Left lung (tissue), 10 donors: Measurements from ENCODE around the gene F13A1. TPM values are rescaled to one million over a fixed set of nuclear protein-coding genes. Genes with fewer than 3 reads are reported as not detected.
A peak's percentile ranks its signal among the peaks of the same experiment; 100 is the strongest.

Experiments
- ATAC-seq: fragments of 200-7000 bp; cut with Tn5 transposase; one replicate; pipeline ENCODE4 v1.9.1; 2020; ENCODE audit warnings: moderate library complexity
- DNase-seq, 4 donors: peaks; one replicate each; pipeline ENCODE4 v3.0.0-alpha.2; 2013 to 2020
- H3K27ac ChIP-seq, 2 donors: fragments of 200-600 bp; sonication (generic) in 1 of 2; one replicate each; pipeline versions ENCODE4 v1.5.0 to v1.8.0; 2020 to 2021
- H3K27me3 ChIP-seq, 2 donors: fragments of 200-600 bp; sonication (generic) in 1 of 2; one replicate each; pipeline versions ENCODE4 v1.5.0 to v1.8.0; 2020 to 2021
- H3K36me3 ChIP-seq, 2 donors: fragments of 200-600 bp; sonication (generic) in 1 of 2; one replicate each; pipeline versions ENCODE4 v1.5.0 to v1.8.0; 2020 to 2021
- H3K4me1 ChIP-seq, 2 donors: fragments of 200-600 bp; one replicate each; pipeline ENCODE4 v1.8.0; 2021
- H3K4me3 ChIP-seq, 2 donors: fragments of 200-600 bp; sonication (generic) in 1 of 2; one replicate each; pipeline versions ENCODE4 v1.5.0 to v1.8.0; 2020 to 2021; ENCODE audit warnings: mild to moderate bottlenecking in 1 of 2
- H3K9me3 ChIP-seq, 2 donors: fragments of 200-600 bp; sonication (generic) in 1 of 2; one replicate each; pipeline versions ENCODE4 v1.5.0 to v1.8.0; 2020 to 2021
- CTCF ChIP-seq, 2 donors: fragments of 200-600 bp; sonication (generic) in 1 of 2; IDR thresholded peaks; one replicate each; pipeline versions ENCODE4 v1.5.0 to v1.8.0; 2021; ENCODE audit warnings: antibody characterized with exemption in 2 of 2
- intact Hi-C, 2 donors: fragments of 100-400 bp; cut with DNase I; formaldehyde crosslinking; loops; one replicate each; pipeline versions ENCODE4 v1.11.2 to v1.14.2; 2022
- polyA plus RNA-seq, 6 donors: library from polyadenylated mRNA; unstranded; fragments of 120-200 nt; gene quantifications; one replicate each; pipeline ENCODE4 v1.2.1, GENCODE V29; 2013; ENCODE audit not compliant: insufficient read length in 6 of 6
- total RNA-seq, 2 donors: library from RNA; stranded (reverse); fragmentation: NEBNext Ultra II Directional; extraction: Animal tissue kit (Norgen Biotek cat#: 25700); gene quantifications; one replicate each; pipeline ENCODE4 v1.2.1, GENCODE V29; 2021
- donor health status: DM: no; HTN: yes; CAD: no.
- donor health status: DM: no; HTN: no; CAD: no.

Gene F13A1
- total and polyA plus RNA-seq, 8 donors: 32.7 to 153 (median 50.7) TPM

GRCh38 chr6:6332811-6333244 lies 12.4 kb upstream of the F13A1 start:
- Histone ChIP-seq H3K4me3 (no peak overlapping the region), H3K36me3 (no peaks in the 10 kb centered on the region), H3K27ac (no peak overlapping the region), H3K27me3 (no peaks in the 10 kb centered on the region), H3K9me3 (no peaks in the 10 kb centered on the region), H3K4me1 (peaks cover 0 to 20% of the 10 kb centered on the region in 2 donors)
- intact Hi-C loops: no loop called here
- no peak for TF ChIP-seq CTCF (IDR thresholded peaks at IDR 0.05)
- DNase-seq: no peak
- no peak for ATAC-seq

- no peaks in the 10 kb centered on the region for H3K36me3 ChIP-seq
- H3K4me3 ChIP-seq: no peak overlapping the region
- H3K27me3 ChIP-seq: no peaks in the 10 kb centered on the region
- H3K27ac ChIP-seq: no peak overlapping the region
- ATAC-seq: peak; percentile 59
- H3K4me1 ChIP-seq: peaks cover 0 to 20% of the 10 kb centered on the region in 2 donors
- intact Hi-C loops: no loop called here
- TF ChIP-seq CTCF (IDR thresholded peaks at IDR 0.05): no peak
- H3K9me3 ChIP-seq: no peaks in the 10 kb centered on the region
- no peak for DNase-seq
Measured at GRCh38 chr6:6331946-6332601, 11.6 kb upstream of the F13A1 start.

GRCh38 chr6:6331393-6331792 lies 10.9 kb upstream of the F13A1 start:
- no peak for TF ChIP-seq CTCF (IDR thresholded peaks at IDR 0.05)
- ATAC-seq (no peak), DNase-seq (no peak)
- peaks cover 0 to 20% of the 10 kb centered on the region in 2 donors for H3K4me1 ChIP-seq
- H3K36me3 ChIP-seq: no peaks in the 10 kb centered on the region
- H3K4me3 ChIP-seq: no peak overlapping the region
- intact Hi-C loops: no loop called here
- H3K9me3 ChIP-seq: no peaks in the 10 kb centered on the region
- no peaks in the 10 kb centered on the region for H3K27me3 ChIP-seq
- H3K27ac ChIP-seq: no peak overlapping the region

- Histone ChIP-seq H3K4me1 (peaks cover 0 to 20% of the 10 kb centered on the region in 2 donors), H3K9me3 (no peaks in the 10 kb centered on the region), H3K4me3 (no peak overlapping the region), H3K27ac (no peak overlapping the region), H3K27me3 (no peaks in the 10 kb centered on the region), H3K36me3 (no peaks in the 10 kb centered on the region)
- DNase-seq: no peak
- ATAC-seq: no peak
- intact Hi-C loops: no loop called here
- no peak for TF ChIP-seq CTCF (IDR thresholded peaks at IDR 0.05)
Measured at GRCh38 chr6:6330407-6330806, 9.9 kb upstream of the F13A1 start.

GRCh38 chr6:6328451-6328850 lies 8.0 kb upstream of the F13A1 start:
- no peak for DNase-seq
- Histone ChIP-seq H3K9me3 (no peaks in the 10 kb centered on the region), H3K4me1 (peaks cover 0 to 20% of the 10 kb centered on the region in 2 donors), H3K4me3 (no peak overlapping the region), H3K27ac (no peak overlapping the region), H3K27me3 (peaks cover 0 to 5% of the 10 kb centered on the region in 2 donors), H3K36me3 (no peaks in the 10 kb centered on the region)
- intact Hi-C loops: no loop called here
- TF ChIP-seq CTCF (IDR thresholded peaks at IDR 0.05): no peak
- ATAC-seq: peak; percentile 37
